CD4-positive, alpha-beta T cell treated with Interleukin-15 for 1 hour (primary cell): ENCODE measurements around the gene KDF1.
"Not testable (repeated sequence)": the region's sequence is repeated elsewhere in the genome, so short reads cannot be mapped to it uniquely, and the experiment has no call there.

Experiments
- DNase-seq: peaks from one replicate; pipeline ENCODE4 v3.0.0-alpha.2; 2020

The KDF1 gene

DNA sequence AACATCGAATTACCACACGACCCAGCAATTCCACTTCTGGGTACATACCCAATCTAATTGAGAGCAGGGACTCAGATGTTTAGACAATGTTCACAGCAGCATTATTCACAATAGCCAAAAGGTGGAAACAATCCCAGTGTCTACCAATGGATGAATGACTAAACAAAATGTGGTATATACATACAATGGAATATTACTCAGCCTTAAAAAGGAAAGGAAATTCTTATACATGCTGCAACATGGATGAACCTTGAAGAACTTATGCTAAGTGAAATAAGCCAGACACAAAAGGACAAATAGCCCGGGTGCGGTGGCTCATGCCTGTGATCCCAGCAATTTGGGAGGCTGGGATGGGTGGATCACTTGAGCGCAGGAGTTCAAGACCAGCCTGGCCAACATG lies 6.9 kb downstream of the KDF1 start:
- no peak for DNase-seq

GRCh38 chr1:26951821-26952497 lies 8.3 kb downstream of the KDF1 start:
- no peak for DNase-seq

DNA sequence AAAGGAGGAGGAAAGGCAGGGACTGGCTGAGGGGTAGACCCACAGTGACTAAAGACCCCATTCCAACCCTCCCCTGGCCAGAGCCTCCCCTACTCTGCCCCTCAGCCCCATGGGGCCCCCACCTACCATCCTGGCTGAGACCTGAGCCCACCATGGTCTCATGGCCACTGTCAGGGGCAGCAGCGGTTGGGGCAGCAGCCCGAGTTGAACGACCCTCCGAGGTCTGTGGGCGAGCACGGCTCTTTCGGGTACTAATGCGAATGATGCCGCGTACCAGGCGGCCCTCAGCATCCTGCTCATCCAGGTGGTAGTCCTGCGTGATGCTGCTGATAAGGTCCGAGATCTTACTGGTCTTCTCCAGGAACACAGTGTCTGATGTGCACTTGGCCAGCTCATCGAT lies 9.1 kb downstream of the KDF1 start:
- no peak for DNase-seq

- DNase-seq, result no peak
Measured at GRCh38 chr1:26950602-26951001, 9.7 kb downstream of the KDF1 start.

GRCh38 chr1:26949926-26950319 lies 10.3 kb downstream of the KDF1 start:
- DNase-seq, result no peak

DNA sequence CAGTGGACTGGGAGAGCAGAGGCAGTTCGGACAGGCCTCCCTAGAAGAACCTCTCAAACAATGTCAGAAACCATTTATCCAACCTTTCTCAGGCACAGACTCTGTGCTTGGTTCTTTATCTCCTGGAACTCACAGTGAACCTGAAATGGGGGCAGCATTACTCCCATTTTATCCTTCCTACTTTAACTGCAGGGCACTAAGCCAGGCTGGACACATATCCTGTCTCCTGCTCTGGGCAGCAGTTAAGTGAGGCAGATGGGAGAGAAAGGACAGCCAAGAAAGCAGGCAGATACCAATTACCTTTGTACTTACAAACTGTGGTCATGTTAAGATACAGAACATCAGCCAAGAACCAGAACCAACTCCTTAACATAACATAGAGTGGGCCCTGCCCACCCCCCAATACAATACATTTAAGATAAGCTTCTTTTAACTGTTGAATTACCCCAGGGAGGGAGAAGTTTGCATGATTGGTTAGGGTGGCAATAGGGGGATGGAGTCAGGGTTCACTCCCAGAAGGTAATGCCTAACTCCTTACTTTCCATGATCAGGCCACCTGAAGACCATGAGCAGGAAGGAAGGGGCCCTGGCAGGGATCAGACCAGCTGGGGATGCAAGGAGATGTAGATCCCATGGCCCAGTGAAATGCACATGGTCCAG lies 10.9 kb downstream of the KDF1 start:
- no peak for DNase-seq

DNA sequence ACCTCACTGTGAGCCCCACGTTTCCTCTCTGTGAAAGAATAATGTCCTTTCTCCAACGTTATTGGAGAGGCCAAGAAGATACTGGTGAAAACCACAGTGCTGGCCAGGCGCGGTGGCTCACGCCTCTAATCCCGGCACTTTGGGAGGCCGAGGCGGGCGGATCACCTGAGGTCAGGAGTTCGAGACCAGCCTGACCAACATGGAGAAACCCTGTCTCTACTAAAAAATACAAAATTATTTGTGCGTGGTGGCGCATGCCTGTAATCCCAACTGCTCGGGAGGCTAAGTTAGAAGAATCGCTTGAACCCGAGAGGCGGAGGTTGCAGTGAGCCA lies 11.6 kb downstream of the KDF1 start:
- DNase-seq, result not testable (repeated sequence)

DNA sequence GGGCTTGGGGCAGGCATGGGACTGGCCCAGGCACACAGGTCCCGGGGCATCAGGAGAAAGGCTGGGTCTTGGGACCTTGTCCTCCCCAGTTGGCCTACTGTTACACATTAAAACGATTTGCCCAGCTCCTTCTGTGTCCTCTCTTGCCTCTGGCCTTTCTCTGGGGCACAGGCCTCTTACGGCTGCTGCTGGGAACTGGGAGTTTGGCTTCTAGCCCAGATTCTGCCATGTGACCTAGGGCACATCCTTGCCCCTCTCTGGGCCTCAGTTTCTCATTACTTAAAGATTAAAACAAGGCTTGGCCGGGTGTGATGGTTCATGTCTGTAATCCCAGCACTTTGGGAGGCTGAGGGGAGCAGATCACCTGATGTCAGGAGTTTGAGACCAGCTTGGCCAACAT lies 14.0 kb downstream of the KDF1 start:
- no peak for DNase-seq

DNA sequence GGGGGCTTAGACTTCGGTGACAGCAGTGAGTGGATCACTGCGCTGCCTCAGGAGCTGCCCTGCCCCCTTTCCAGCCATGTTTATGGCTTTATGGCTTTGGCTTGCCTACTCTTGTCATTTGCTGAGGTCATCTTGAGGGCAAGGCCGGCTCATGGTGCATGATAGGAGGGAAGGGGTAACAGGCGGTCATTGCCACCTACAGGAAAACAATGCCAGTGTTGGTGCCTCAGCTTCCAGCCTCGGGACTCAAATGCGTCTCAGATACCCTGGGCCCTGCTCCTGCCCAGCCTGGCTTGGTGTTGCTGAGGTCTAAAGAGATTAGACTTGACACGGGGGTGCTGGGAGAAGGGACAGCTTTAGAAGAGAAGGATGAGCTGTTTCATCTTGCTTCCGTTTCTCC lies 14.5 kb downstream of the KDF1 start:
- no peak for DNase-seq

DNA sequence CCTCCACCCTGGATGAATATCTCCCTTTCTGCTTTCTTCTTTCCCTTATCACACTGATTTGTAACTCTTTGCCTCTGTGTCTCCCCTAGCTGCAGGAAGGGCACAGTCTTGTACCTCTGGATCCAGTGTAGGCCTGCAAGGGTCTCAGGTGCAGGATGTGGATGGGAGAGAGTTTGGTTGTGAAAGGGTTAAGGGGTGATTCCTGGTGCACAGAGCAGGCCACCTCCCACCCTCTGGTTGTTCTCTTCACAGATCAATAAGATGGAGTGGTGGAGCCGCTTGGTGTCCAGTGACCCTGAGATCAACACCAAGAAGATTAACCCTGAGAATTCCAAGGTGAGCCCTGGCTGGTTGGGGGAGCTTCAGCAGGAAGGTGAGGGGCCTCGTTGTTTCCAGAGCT lies 15.1 kb downstream of the KDF1 start:
- DNase-seq, result no peak

DNA sequence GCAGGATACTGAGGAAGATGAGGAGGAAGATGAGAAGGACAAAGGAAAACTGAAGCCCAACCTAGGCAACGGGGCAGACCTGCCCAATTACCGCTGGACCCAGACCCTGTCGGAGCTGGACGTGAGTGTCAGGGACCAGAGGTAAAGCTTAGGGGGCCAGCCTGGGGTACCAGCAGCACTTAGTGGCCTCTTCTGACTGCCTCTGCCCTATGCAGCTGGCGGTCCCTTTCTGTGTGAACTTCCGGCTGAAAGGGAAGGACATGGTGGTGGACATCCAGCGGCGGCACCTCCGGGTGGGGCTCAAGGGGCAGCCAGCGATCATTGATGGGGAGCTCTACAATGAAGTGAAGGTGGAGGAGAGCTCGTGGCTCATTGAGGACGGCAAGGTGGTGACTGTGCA lies 17.6 kb downstream of the KDF1 start:
- no peak for DNase-seq

DNA sequence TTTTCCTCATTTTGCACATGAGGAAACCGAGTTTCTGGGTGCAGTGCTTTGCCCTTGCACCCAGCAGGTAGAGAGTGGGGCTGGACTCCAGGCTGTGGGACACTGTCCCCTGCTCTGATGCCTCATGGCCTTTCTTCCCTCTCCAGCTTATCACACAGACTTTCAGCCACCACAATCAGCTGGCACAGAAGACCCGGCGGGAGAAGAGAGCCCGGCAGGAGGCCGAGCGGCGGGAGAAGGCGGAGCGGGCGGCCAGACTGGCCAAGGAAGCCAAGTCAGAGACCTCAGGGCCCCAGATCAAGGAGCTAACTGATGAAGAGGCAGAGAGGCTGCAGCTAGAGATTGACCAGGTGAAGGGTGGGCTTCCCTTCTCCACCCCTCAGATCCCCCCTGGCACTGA lies 19.0 kb downstream of the KDF1 start:
- DNase-seq, result no peak

DNA sequence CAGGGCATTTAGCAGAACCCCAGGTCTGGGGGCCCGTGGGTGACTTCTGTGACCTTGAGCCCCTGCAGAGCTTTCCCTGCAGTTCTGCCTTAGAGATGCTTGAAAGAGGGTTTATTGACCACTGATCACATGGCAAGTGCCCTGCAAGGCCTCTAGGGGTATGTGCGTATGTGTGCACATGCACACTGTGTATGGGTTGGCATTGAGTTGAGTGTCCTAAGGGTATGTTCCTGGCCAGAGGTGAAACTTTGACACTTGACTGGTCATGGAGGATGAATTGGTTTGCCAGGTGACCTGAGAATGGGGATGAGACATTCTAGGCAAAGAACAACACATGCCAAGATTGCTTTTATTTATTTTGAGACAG lies 21.6 kb downstream of the KDF1 start:
- DNase-seq, result no peak

DNA sequence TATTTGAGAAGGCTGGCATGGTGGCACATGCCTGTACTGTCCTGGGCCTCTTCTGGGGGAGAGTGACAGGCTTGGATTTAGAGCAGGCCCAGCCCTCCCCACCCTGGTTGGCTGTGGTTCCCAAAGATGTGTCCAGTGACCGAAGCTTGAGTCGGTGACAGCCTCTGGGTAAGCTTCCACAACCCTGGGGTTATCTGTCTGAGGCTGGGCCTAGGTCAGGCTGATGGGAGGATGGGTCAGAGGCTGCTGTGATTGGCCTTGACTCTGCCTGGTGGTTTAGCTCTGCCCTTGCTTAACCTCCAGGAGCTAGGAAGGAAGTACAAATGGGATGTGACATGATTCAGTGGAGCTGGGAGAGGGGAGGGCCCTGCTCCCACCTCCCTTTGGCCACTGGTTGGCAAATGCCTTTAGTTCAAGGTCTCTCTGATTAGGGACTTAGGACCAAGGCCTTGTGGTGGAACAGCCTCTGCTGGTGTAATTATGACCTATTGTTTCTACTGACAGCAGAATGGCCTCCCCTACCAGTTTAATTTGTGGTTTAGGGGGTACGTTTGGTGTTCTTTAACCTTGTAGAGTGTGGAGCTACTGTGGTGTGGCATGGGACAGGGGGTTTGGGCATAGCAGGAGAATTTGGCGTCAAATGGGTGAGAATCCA lies 22.1 kb downstream of the KDF1 start:
- no peak for DNase-seq

DNA sequence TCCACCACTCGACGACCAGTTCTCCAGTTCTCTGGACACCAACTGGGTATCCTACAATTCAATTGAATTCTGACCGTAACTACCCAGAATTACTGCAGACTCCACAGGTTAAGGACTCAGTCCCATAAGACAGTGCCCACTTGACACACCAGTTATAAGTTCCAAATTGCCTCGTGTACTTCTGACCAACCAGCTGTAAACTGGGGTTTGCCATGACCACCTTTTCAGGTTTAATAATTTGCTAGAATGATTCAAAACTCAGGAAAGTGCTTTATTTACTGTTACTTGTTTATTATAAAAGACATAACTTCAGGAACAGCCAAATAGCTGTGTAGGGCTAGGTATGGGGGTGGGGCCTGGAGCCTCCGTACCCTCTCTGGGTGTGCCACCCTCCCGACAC lies 23.4 kb downstream of the KDF1 start:
- no peak for DNase-seq

- DNase-seq, result no peak
Measured at GRCh38 chr1:26932531-26932930, 27.7 kb downstream of the KDF1 start.

GRCh38 chr1:26923711-26924110 lies 36.6 kb downstream of the KDF1 start:
- DNase-seq, result no peak

DNA sequence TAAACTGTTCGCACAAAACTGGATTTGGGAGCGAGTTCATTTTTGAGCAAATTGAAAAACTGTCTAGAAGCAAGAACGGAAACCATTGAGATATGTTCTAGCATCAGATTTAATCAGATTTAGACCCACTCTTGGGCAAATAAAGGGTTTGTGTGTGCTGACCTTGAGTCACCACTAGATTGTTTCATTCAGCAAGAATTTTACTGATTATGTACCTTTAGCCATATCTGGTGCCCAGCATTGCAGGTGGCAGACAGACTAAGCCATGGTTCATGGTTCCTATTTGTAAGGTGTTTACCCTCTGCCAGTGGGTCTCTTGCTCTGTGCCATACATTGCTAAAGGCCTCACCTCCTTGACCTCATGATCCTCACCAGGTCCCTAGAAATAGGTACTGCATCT lies 37.4 kb downstream of the KDF1 start:
- no peak for DNase-seq

- no peak for DNase-seq
Measured at GRCh38 chr1:26922431-26922729, 37.9 kb downstream of the KDF1 start.

GRCh38 chr1:26921540-26922430 lies 38.5 kb downstream of the KDF1 start, which contains the start of gene NUDC:
NUDC (plus strand) TSS chr1:26921743; CDS start chr1:26921849, 106 bp downstream.
- DNase-seq, result peak; percentile 97

DNA sequence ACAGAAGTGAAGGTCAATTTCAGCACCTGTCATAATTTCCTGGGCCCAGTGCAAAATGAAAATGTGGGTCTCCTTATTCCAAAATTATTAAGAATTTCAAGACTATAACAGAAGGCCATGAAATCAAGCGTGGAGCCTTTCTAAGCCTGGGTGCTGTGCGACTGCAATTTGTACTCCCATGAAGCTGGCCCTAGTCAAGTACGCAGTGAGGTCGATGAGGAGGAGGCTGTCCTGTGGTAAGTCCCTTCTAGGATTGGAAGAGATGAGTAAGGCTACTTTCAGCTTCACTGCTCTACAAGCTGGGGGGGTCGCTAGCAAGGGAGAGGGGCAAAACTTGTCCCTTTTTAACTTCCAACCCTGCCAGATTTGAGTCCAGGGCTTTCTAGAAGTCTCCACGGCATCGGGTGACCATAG lies 39.1 kb downstream of the KDF1 start:
- DNase-seq, result no peak

DNA sequence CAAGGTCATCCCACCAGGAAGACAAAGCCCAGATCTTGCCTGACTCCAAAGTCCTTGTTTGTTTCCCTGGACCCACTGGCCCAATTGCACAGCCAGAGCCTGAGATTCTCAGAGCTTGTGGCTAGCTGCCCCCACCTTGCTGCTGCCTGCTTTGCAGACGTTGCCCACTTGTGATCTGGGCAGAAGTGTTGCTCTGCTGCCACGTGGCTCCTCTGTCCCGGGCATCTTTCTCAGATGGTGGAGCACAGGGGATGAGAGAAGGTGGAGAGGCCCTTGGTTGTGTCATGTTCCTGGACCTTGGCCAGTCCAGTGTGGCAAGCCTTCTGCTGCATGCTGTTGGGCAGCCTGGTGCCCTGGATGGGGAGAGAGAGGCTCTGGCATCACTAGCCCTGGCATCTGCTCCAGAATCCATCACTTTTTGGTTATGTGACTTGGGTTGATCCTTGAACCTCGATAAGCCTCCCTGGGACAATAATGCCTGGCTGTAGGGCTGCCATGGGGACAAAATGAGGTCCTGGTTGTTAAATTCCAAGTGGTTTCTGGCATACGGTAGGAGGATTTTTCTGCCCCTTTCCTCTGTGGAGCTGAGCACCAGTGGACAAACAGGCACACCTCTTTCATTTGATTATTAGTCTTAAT lies 44.9 kb downstream of the KDF1 start:
- no peak for DNase-seq
